T-helper 17 cell (primary cell): Measurements from ENCODE around the gene ILKAP. TPM values are rescaled to one million over a fixed set of nuclear protein-coding genes. Genes with fewer than 3 reads are reported as not detected.

Experiments used
- ATAC-seq: fragments of 150-1000 bp; cut with Tn5 transposase; 2 replicates; pipeline ENCODE4 v1.10.0; 2021; ENCODE audit warnings: mild to moderate bottlenecking, moderate library complexity
- DNase-seq, 3 donors: peaks; one replicate each; pipeline versions ENCODE4 v3.0.0 to v3.0.0-alpha.2; 2020 to 2021
- H3K9me3 ChIP-seq: one replicate; pipeline ENCODE4 v1.7.0; 2013; ENCODE audit warnings: low read length, mild to moderate bottlenecking; ENCODE audit not compliant: control insufficient read depth, poor library complexity, severe bottlenecking
- H3K27ac Mint-ChIP-seq: one replicate; pipeline ENCODE4 v1.8.0; 2022; ENCODE audit warnings: mild to moderate bottlenecking, moderate library complexity, mixed read lengths
- H3K27me3 Mint-ChIP-seq: one replicate; pipeline ENCODE4 v1.8.0; 2022; ENCODE audit warnings: mixed read lengths
- H3K36me3 Mint-ChIP-seq: one replicate; pipeline ENCODE4 v1.8.0; 2022; ENCODE audit warnings: low read depth, mixed read lengths
- H3K4me1 Mint-ChIP-seq: one replicate; pipeline ENCODE4 v1.8.0; 2022; ENCODE audit warnings: mild to moderate bottlenecking, mixed read lengths
- H3K4me3 Mint-ChIP-seq: one replicate; pipeline ENCODE4 v1.8.0; 2022; ENCODE audit warnings: mild to moderate bottlenecking, moderate library complexity, mixed read lengths
- total RNA-seq, 4 donors: library from RNA in 2 of 4; stranded (reverse) in 2 of 4; gene quantifications; one replicate each; pipeline ENCODE4 v1.2.3 and lab custom pipeline; 2022 to 2026

The ILKAP gene
- total RNA-seq, 2 donors from 2014 or later = 114 to 123 TPM

GRCh38 chr2:238152771-238153688 lies 50.5 kb downstream of the ILKAP start:
- DNase-seq (no peak), ATAC-seq (no peak)
- no peak overlapping the region for H3K4me3 Mint-ChIP-seq
- H3K4me1 Mint-ChIP-seq = no peaks in the 10 kb centered on the region
- no peaks in the 10 kb centered on the region for H3K36me3 Mint-ChIP-seq
- H3K27ac Mint-ChIP-seq = no peak overlapping the region
- H3K9me3 ChIP-seq = no peaks in the 10 kb centered on the region
- H3K27me3 Mint-ChIP-seq = peaks cover 4% of the 10 kb centered on the region

- no peaks in the 10 kb centered on the region for H3K4me1 Mint-ChIP-seq
Measured at GRCh38 chr2:238151628-238152235, 51.8 kb downstream of the ILKAP start.

GRCh38 chr2:238151205-238151604 lies 52.3 kb downstream of the ILKAP start:
- Mint-ChIP-seq H3K27me3 (peaks cover 4% of the 10 kb centered on the region), H3K36me3 (no peaks in the 10 kb centered on the region), H3K27ac (no peak overlapping the region), H3K4me3 (no peak overlapping the region), H3K4me1 (no peaks in the 10 kb centered on the region)
- H3K9me3 ChIP-seq = no peaks in the 10 kb centered on the region
- ATAC-seq = no peak
- DNase-seq = no peak

More at GRCh38 chr2:238151628-238152235, 51.8 kb downstream of the ILKAP start:
- H3K4me3 Mint-ChIP-seq = no peak overlapping the region
- no peak overlapping the region for H3K27ac Mint-ChIP-seq
- ATAC-seq (no peak), DNase-seq (no peak)
- H3K36me3 Mint-ChIP-seq = no peaks in the 10 kb centered on the region
- H3K9me3 ChIP-seq = no peaks in the 10 kb centered on the region
- peaks cover 4% of the 10 kb centered on the region for H3K27me3 Mint-ChIP-seq

- Mint-ChIP-seq H3K4me1 (no peaks in the 10 kb centered on the region), H3K4me3 (no peak overlapping the region), H3K27me3 (peaks cover under 1% of the 10 kb centered on the region), H3K36me3 (no peaks in the 10 kb centered on the region), H3K27ac (no peak overlapping the region)
- no peaks in the 10 kb centered on the region for H3K9me3 ChIP-seq
- DNase-seq (no peak), ATAC-seq (no peak)
Measured at GRCh38 chr2:238150686-238151085, 52.8 kb downstream of the ILKAP start.

GRCh38 chr2:238149841-238150572 lies 53.5 kb downstream of the ILKAP start:
- no peaks in the 10 kb centered on the region for H3K9me3 ChIP-seq
- H3K36me3 Mint-ChIP-seq = no peaks in the 10 kb centered on the region
- no peak overlapping the region for H3K4me3 Mint-ChIP-seq
- no peaks in the 10 kb centered on the region for H3K27me3 Mint-ChIP-seq
- DNase-seq (no peak), ATAC-seq (no peak)
- H3K4me1 Mint-ChIP-seq = no peaks in the 10 kb centered on the region
- no peak overlapping the region for H3K27ac Mint-ChIP-seq

GRCh38 chr2:238148981-238149380 lies 54.5 kb downstream of the ILKAP start:
- ATAC-seq (no peak), DNase-seq (no peak)
- Mint-ChIP-seq H3K4me3 (no peak overlapping the region), H3K27me3 (no peaks in the 10 kb centered on the region), H3K4me1 (no peaks in the 10 kb centered on the region), H3K27ac (no peak overlapping the region), H3K36me3 (peaks cover 2% of the 10 kb centered on the region)
- no peaks in the 10 kb centered on the region for H3K9me3 ChIP-seq

GRCh38 chr2:238146884-238147544 lies 56.5 kb downstream of the ILKAP start:
- Mint-ChIP-seq H3K36me3 (peaks cover 2% of the 10 kb centered on the region), H3K4me3 (no peak overlapping the region), H3K4me1 (no peaks in the 10 kb centered on the region), H3K27ac (no peak overlapping the region), H3K27me3 (no peaks in the 10 kb centered on the region)
- H3K9me3 ChIP-seq = no peaks in the 10 kb centered on the region
- DNase-seq = no peak
- ATAC-seq = no peak

- Mint-ChIP-seq H3K4me3 (no peak overlapping the region), H3K4me1 (peaks cover 4% of the 10 kb centered on the region), H3K27me3 (no peaks in the 10 kb centered on the region), H3K36me3 (peaks cover 2% of the 10 kb centered on the region), H3K27ac (no peak overlapping the region)
- H3K9me3 ChIP-seq = no peaks in the 10 kb centered on the region
- no peak for ATAC-seq
- DNase-seq = no peak
Measured at GRCh38 chr2:238145851-238146250, 57.6 kb downstream of the ILKAP start.

- Mint-ChIP-seq H3K4me1 (peaks cover 4% of the 10 kb centered on the region), H3K36me3 (peaks cover 2% of the 10 kb centered on the region), H3K4me3 (no peak overlapping the region), H3K27ac (no peak overlapping the region), H3K27me3 (no peaks in the 10 kb centered on the region)
- no peaks in the 10 kb centered on the region for H3K9me3 ChIP-seq
- no peak for ATAC-seq
- no peak for DNase-seq
Measured at GRCh38 chr2:238145046-238145445, 58.4 kb downstream of the ILKAP start.

- H3K9me3 ChIP-seq = no peaks in the 10 kb centered on the region
- no peak for DNase-seq
- no peak for ATAC-seq
- H3K4me1 Mint-ChIP-seq = peaks cover 4% of the 10 kb centered on the region
- peak overlapping the region; percentile 56 for H3K27ac Mint-ChIP-seq
- peaks cover 2% of the 10 kb centered on the region for H3K36me3 Mint-ChIP-seq
- no peak overlapping the region for H3K4me3 Mint-ChIP-seq
- H3K27me3 Mint-ChIP-seq = no peaks in the 10 kb centered on the region
Measured at GRCh38 chr2:238144262-238144661, 59.2 kb downstream of the ILKAP start.

GRCh38 chr2:238143239-238143951 lies 60.1 kb downstream of the ILKAP start:
- Mint-ChIP-seq H3K27me3 (no peaks in the 10 kb centered on the region), H3K4me1 (peaks cover 4% of the 10 kb centered on the region), H3K36me3 (peaks cover 2% of the 10 kb centered on the region), H3K27ac (peak overlapping the region; percentile 56), H3K4me3 (no peak overlapping the region)
- no peak for DNase-seq
- no peaks in the 10 kb centered on the region for H3K9me3 ChIP-seq
- ATAC-seq = no peak

- peaks cover 2% of the 10 kb centered on the region for H3K36me3 Mint-ChIP-seq
- peaks cover 4% of the 10 kb centered on the region for H3K4me1 Mint-ChIP-seq
- ATAC-seq (no peak), DNase-seq (no peak)
- no peak overlapping the region for H3K4me3 Mint-ChIP-seq
- H3K27me3 Mint-ChIP-seq = no peaks in the 10 kb centered on the region
- no peaks in the 10 kb centered on the region for H3K9me3 ChIP-seq
- no peak overlapping the region for H3K27ac Mint-ChIP-seq
Measured at GRCh38 chr2:238142382-238143205, 60.9 kb downstream of the ILKAP start.
